H1 (cell line): ENCODE data around the gene C5orf46. TPM values are rescaled to one million over a fixed set of nuclear protein-coding genes. Genes with fewer than 3 reads are reported as not detected.
A peak's percentile ranks its signal among the peaks of the same experiment; 100 is the strongest.

Experiments
- CTCF ChIA-PET: fragments of 300-600 bp; sonication (Branson Sonifier 250); formaldehyde crosslinking; loops from one replicate; lab custom pipeline; 2021; ENCODE audit not compliant: partially characterized antibody; lab: Charles Lee
- POLR2A ChIA-PET: fragments of 300-600 bp; sonication (Branson Sonifier 250); formaldehyde crosslinking; loops from one replicate; lab custom pipeline; 2021; ENCODE audit warnings: inconsistent platforms; ENCODE audit not compliant: partially characterized antibody; lab: Charles Lee
- DNase-seq, 2 experiments: peaks; one replicate each; pipeline versions ENCODE4 v3.0.0 to v3.0.0-alpha.2; 2010 to 2022; ENCODE audit warnings: low spot score in 2 of 2, low read depth in 1 of 2, mixed read lengths in 1 of 2
- FAIRE-seq: peaks from 2 replicates; lab custom pipeline; 2011; peaks lifted over from hg19 to GRCh38; lab: Jason Lieb, UNC
- H2AFZ ChIP-seq: 2 replicates; pipeline ENCODE4 v1.8.1; 2012; ENCODE audit warnings: low read length, inconsistent platforms
- H2AK5ac ChIP-seq: 2 replicates; pipeline ENCODE4 v1.6.1; 2013; ENCODE audit warnings: low read depth, low read length
- H2BK120ac ChIP-seq: replicated peaks from 2 replicates; pipeline ENCODE3; 2013; ENCODE audit warnings: low read depth, low read length, inconsistent platforms
- H2BK12ac ChIP-seq: 2 replicates; pipeline ENCODE4 v1.6.1; 2013; ENCODE audit warnings: low read depth, low read length
- H2BK15ac ChIP-seq: 2 replicates; pipeline ENCODE4 v1.6.1; 2013; ENCODE audit warnings: low read length
- H2BK20ac ChIP-seq: 2 replicates; pipeline ENCODE4 v1.6.1; 2013; ENCODE audit warnings: low read length
- H2BK5ac ChIP-seq: 2 replicates; pipeline ENCODE4 v1.6.1; 2013; ENCODE audit warnings: low read depth, low read length
- H3K14ac ChIP-seq: 2 replicates; pipeline ENCODE4 v1.6.1; 2013; ENCODE audit warnings: inconsistent platforms; ENCODE audit not compliant: insufficient read length
- H3K18ac ChIP-seq: 2 replicates; pipeline ENCODE4 v1.6.1; 2013; ENCODE audit warnings: low read length; ENCODE audit errors: extremely low read depth
- H3K23ac ChIP-seq: 2 replicates; pipeline ENCODE4 v1.6.1; 2013; ENCODE audit warnings: inconsistent platforms; ENCODE audit not compliant: insufficient read length
- H3K23me2 ChIP-seq: 2 replicates; pipeline ENCODE4 v1.6.1; 2013; ENCODE audit warnings: low read depth, low read length
- H3K27ac ChIP-seq: 2 replicates; pipeline ENCODE4 v1.6.1; 2011; ENCODE audit warnings: low read depth, low read length, inconsistent platforms
- H3K27me3 ChIP-seq, 4 experiments: replicated peaks in 1 of 4; 1 replicate in 1 of 4; 2 replicates in 3 of 4; pipeline versions ENCODE4 v1.6.1 to v1.8.1; 2011 to 2013; ENCODE audit warnings: low read length in 3 of 4, mild to moderate bottlenecking in 3 of 4, inconsistent platforms in 2 of 4, mixed read lengths in 2 of 4, moderate library complexity in 1 of 4; ENCODE audit not compliant: control insufficient read depth in 3 of 4, insufficient read depth in 3 of 4; ENCODE audit errors: extremely low read depth in 1 of 4
- H3K36me3 ChIP-seq, 4 experiments: 2 replicates each; pipeline versions ENCODE4 v1.6.1 to v1.8.1; 2011 to 2013; ENCODE audit warnings: mild to moderate bottlenecking in 4 of 4, low read length in 3 of 4, moderate library complexity in 2 of 4, control low read depth in 1 of 4, inconsistent platforms in 1 of 4; ENCODE audit not compliant: insufficient read depth in 4 of 4, control insufficient read depth in 2 of 4
- H3K4ac ChIP-seq: replicated peaks from 2 replicates; pipeline ENCODE3; 2013; ENCODE audit warnings: low read length, low read depth, mixed read lengths, inconsistent platforms; ENCODE audit not compliant: insufficient read length
- H3K4me1 ChIP-seq, 4 experiments: replicated peaks in 1 of 4; 1 replicate in 1 of 4; 2 replicates in 3 of 4; pipeline versions ENCODE4 v1.6.1 to v1.8.1; 2011 to 2013; ENCODE audit warnings: low read length in 3 of 4, inconsistent platforms in 2 of 4, mixed read lengths in 1 of 4; ENCODE audit not compliant: insufficient read depth in 4 of 4, control insufficient read depth in 3 of 4
- H3K4me2 ChIP-seq, 2 experiments: 2 replicates each; pipeline versions ENCODE4 v1.6.1 to v1.8.1; 2011 to 2013; ENCODE audit warnings: low read depth in 2 of 2, low read length in 2 of 2, control low read depth in 1 of 2, inconsistent platforms in 1 of 2, mild to moderate bottlenecking in 1 of 2; ENCODE audit not compliant: insufficient read depth in 1 of 2
- H3K4me3 ChIP-seq, 4 experiments: fragments of 200-600, 300-600 bp in 1 of 4; sonication (generic), shearing (Covaris generic), sonication (Bioruptor Twin) in 1 of 4; 2 replicates each; pipeline versions ENCODE4 v1.5.1 to v1.8.1; 2011 to 2016; ENCODE audit warnings: low read length in 4 of 4, low read depth in 3 of 4, control low read depth in 2 of 4, inconsistent platforms in 2 of 4, mild to moderate bottlenecking in 2 of 4, mixed read lengths in 1 of 4, moderate library complexity in 1 of 4; ENCODE audit not compliant: insufficient read depth in 2 of 4; ENCODE audit errors: extremely low read depth in 1 of 4
- H3K56ac ChIP-seq: replicated peaks from 2 replicates; pipeline ENCODE3; 2013; ENCODE audit warnings: low read depth, mild to moderate bottlenecking, mixed read lengths, low read length, inconsistent platforms; ENCODE audit not compliant: insufficient read length
- H3K79me1 ChIP-seq: 2 replicates; pipeline ENCODE4 v1.6.1; 2013; ENCODE audit warnings: low read depth, low read length, control low read depth
- H3K79me2 ChIP-seq, 2 experiments: 2 replicates each; pipeline versions ENCODE4 v1.6.1 to v1.8.1; 2012 to 2013; ENCODE audit warnings: low read length in 2 of 2, mild to moderate bottlenecking in 2 of 2, inconsistent platforms in 1 of 2; ENCODE audit not compliant: insufficient read depth in 2 of 2, control insufficient read depth in 1 of 2
- H3K9ac ChIP-seq, 4 experiments: replicated peaks in 1 of 4; 1 replicate in 1 of 4; 2 replicates in 3 of 4; pipeline versions ENCODE4 v1.6.1 to v1.8.1; 2011 to 2013; ENCODE audit warnings: low read depth in 3 of 4, low read length in 3 of 4, control low read depth in 2 of 4, mild to moderate bottlenecking in 2 of 4, moderate library complexity in 2 of 4, inconsistent platforms in 1 of 4; ENCODE audit errors: extremely low read depth in 1 of 4
- H3K9me3 ChIP-seq, 2 experiments: 2 replicates each; pipeline versions ENCODE4 v1.6.1 to v1.8.1; 2012 to 2013; ENCODE audit warnings: mild to moderate bottlenecking in 2 of 2, moderate library complexity in 2 of 2, control low read depth in 1 of 2, inconsistent platforms in 1 of 2, low read depth in 1 of 2, low read length in 1 of 2, mixed read lengths in 1 of 2; ENCODE audit not compliant: insufficient read depth in 2 of 2
- H4K20me1 ChIP-seq, 2 experiments: replicated peaks in 1 of 2; 2 replicates each; pipeline versions ENCODE3 to v1.8.1; 2011 to 2013; ENCODE audit warnings: inconsistent platforms in 2 of 2, low read length in 2 of 2, mild to moderate bottlenecking in 1 of 2; ENCODE audit not compliant: insufficient read depth in 2 of 2, control insufficient read depth in 1 of 2
- H4K5ac ChIP-seq: 2 replicates; pipeline ENCODE4 v1.6.1; 2013; ENCODE audit warnings: low read length, low read depth, mixed read lengths, inconsistent platforms; ENCODE audit not compliant: insufficient read length
- H4K8ac ChIP-seq: 2 replicates; pipeline ENCODE4 v1.8.0; 2013; ENCODE audit warnings: mild to moderate bottlenecking, moderate library complexity, low read length, inconsistent platforms; ENCODE audit not compliant: insufficient read depth; ENCODE audit errors: extremely low read depth
- H4K91ac ChIP-seq: replicated peaks from 2 replicates; pipeline ENCODE3; 2013; ENCODE audit warnings: low read length, mixed read lengths, inconsistent platforms; ENCODE audit not compliant: insufficient read length
- ASH2L ChIP-seq: fragments of 200-600, 300-600 bp; sonication (generic); IDR thresholded peaks from one replicate; pipeline ENCODE4 v1.7.1; 2017; ENCODE audit warnings: low read length
- BACH1 ChIP-seq: IDR thresholded peaks from 2 replicates; pipeline ENCODE4 v1.6.1; 2012; ENCODE audit warnings: low read length, improper control_type of control experiment
- CBX8 ChIP-seq: fragments of 300-800, 300-1000 bp; sonication (generic); IDR thresholded peaks from 2 replicates; pipeline ENCODE4 v1.7.1; 2016; ENCODE audit warnings: low read depth, low read length, borderline replicate concordance
- CHD1 ChIP-seq: IDR thresholded peaks from 2 replicates; pipeline ENCODE4 v1.6.1; 2012; ENCODE audit warnings: low read depth, low read length, improper control_type of control experiment
- RFX5 ChIP-seq: IDR thresholded peaks from 2 replicates; pipeline ENCODE4 v1.6.1; 2011; ENCODE audit warnings: low read depth, low read length, improper control_type of control experiment, borderline replicate concordance
- SIRT6 ChIP-seq: IDR thresholded peaks from one replicate; pipeline ENCODE4 v1.7.1; 2012; ENCODE audit warnings: low read length, inconsistent platforms
- SUZ12 ChIP-seq: fragments of 200-600 bp; sonication (generic); IDR thresholded peaks from 2 replicates; pipeline ENCODE4 v1.6.1; 2012; ENCODE audit warnings: mild to moderate bottlenecking, inconsistent platforms, low read length, moderate library complexity, mixed read lengths
- TEAD4 ChIP-seq: IDR thresholded peaks from 2 replicates; pipeline ENCODE4 v1.6.1; 2012; ENCODE audit warnings: low read depth, low read length, inconsistent platforms, mixed read lengths
- WGBS, 2 experiments: shearing (Covaris generic) in 1 of 2; methylation state at CpG; one replicate each; pipeline versions ENCODE4 v1.1.6 to v1.1.7; 2013 to 2015; ENCODE audit warnings: low lambda C conversion rate in 2 of 2, mixed read lengths in 2 of 2, inconsistent platforms in 1 of 2, low coverage in 1 of 2, missing lambda C conversion rate in 1 of 2; ENCODE audit not compliant: insufficient replicate concordance in 2 of 2, insufficient coverage in 1 of 2, insufficient read length in 1 of 2; ENCODE audit errors: extremely low coverage in 1 of 2, missing lambda C conversion rate in 1 of 2; 5-methylcytosine and 5-hydroxymethylcytosine counted together
- polyA plus RNA-seq, 7 experiments: library from polyadenylated mRNA; depleted of rRNA in 3 of 7; stranded (reverse) in 5 of 7; unstranded in 2 of 7; fragments of >200 nt in 5 of 7; fragments of 200-250 nt in 2 of 7; gene quantifications; 1 replicate in 5 of 7; 2 replicates in 1 of 7; 4 replicates in 1 of 7; pipeline versions ENCODE4 v1.2.1 to v1.2.3, GENCODE V29; 2011 to 2013; ENCODE audit warnings: missing spikeins in 2 of 7, mixed read lengths in 2 of 7
- total RNA-seq: library from RNA; stranded (reverse); fragmentation: NEBNext Ultra II Directional; extraction: Animal tissue kit (Norgen Biotek cat#: 25700); gene quantifications from 2 replicates; pipeline ENCODE4 v1.2.1, GENCODE V29; 2021

The C5orf46 gene
- total and polyA plus RNA-seq, 2 of the 8 experiments (the other 6 are each of a cell fraction or from before 2014, with no cell fraction given), result not detected

- peak overlapping the region; percentile 71 for H3K4ac ChIP-seq
- H4K91ac ChIP-seq, result peak overlapping the region; percentile 97
- peak overlapping the region; percentile 98 for H2BK5ac ChIP-seq
- H3K9me3 ChIP-seq, result no peaks in the 10 kb centered on the region
- no peak overlapping the region for H2AFZ ChIP-seq
- POLR2A ChIA-PET, result interaction anchor here (0.7 to 20.0 kb wide), 18 partner anchors 8 to 291 kb away, joined by 3 to 730 read pairs (median 4); no protein-coding TSS in a partner anchor
- no peaks in the 10 kb centered on the region for H3K27me3 ChIP-seq
- peak overlapping the region; percentile 98 for H4K5ac ChIP-seq
- DNase-seq (no peak), FAIRE-seq (peak; percentile 98)
- peaks cover 11 to 24% (median 18%) of the 10 kb centered on the region in 4 experiments; a peak in 6 of 7 replicates for H3K4me1 ChIP-seq
- peak overlapping the region; percentile 78; the same call in 1 of the 2 replicates for H2BK12ac ChIP-seq
- H3K56ac ChIP-seq, result peak overlapping the region; percentile 94
- no peak overlapping the region for H4K8ac ChIP-seq
- peaks cover 2% of the 10 kb centered on the region; the same call in 1 of the 2 replicates for H3K79me1 ChIP-seq
- H3K18ac ChIP-seq, result peak overlapping the region; percentile 96
- no peak overlapping the region; the same call in 1 of the 2 replicates for H2BK15ac ChIP-seq
- H4K20me1 ChIP-seq, result no peaks in the 10 kb centered on the region
- CTCF ChIA-PET, result interaction anchor here (1.8 to 17.4 kb wide), 2 partner anchors 17 to 59 kb away, joined by 7 to 163 read pairs; no protein-coding TSS in a partner anchor
- H3K4me2 ChIP-seq, result peak overlapping the region; percentile 63 to 91
- H3K9ac ChIP-seq, result peak overlapping the region in 3 of 4 experiments; percentile 41 to 48 (median 44); a peak in 4 of 7 replicates
- H3K4me3 ChIP-seq, result peak overlapping the region; percentile 7 to 96 (median 46); a peak in 7 of 8 replicates
- H2BK120ac ChIP-seq, result peak overlapping the region; percentile 99
- H3K23ac ChIP-seq, result peak overlapping the region; percentile 77
- 0% methylated on average over 3 of the region's 3 CpGs; no CpG with 5 or more reads in 1 of the 2 experiments for WGBS, 2 experiments
- H3K27ac ChIP-seq, result peak overlapping the region; percentile 79
- H3K14ac ChIP-seq, result no peak overlapping the region
- peak overlapping the region; percentile 94; the same call in 1 of the 2 replicates for H2BK20ac ChIP-seq
- H2AK5ac ChIP-seq, result peak overlapping the region; percentile 34; the same call in 1 of the 2 replicates
- peaks cover 2 to 31% (median 9%) of the 10 kb centered on the region in 4 experiments; a peak in 5 of 8 replicates for H3K36me3 ChIP-seq
- H3K79me2 ChIP-seq, result peaks cover 18 to 72% of the 10 kb centered on the region in 2 experiments; a peak in 3 of 4 replicates
- H3K23me2 ChIP-seq, result peaks cover 4% of the 10 kb centered on the region; the same call in 1 of the 2 replicates
- TF ChIP-seq ASH2L (peak; percentile 44), CBX8 (no peak), CHD1 (no peak; the same call in 1 of the 2 replicates), BACH1 (no peak), TEAD4 (no peak), RFX5 (no peak), SIRT6 (no peak), SUZ12 (no peak)
These were observed 31.4 kb downstream of the C5orf46 start for GRCh38 chr5:147874910-147875367.
